HG03175 (cell line): ENCODE measurements around the gene NFIA.

ENCODE experiments used
- ATAC-seq: cut with Tn5 transposase; IDR thresholded peaks from one replicate; pipeline ENCODE4 v1.9.1; 2021; ENCODE audit warnings: mild to moderate bottlenecking, moderate library complexity; ENCODE audit not compliant: unreplicated experiment

The NFIA gene

GRCh38 chr1:61143821-61144424, 61.6 kb downstream of the NFIA start:
- no peak for ATAC-seq

GRCh38 chr1:61149010-61149860, 66.9 kb downstream of the NFIA start:
- ATAC-seq = no peak

- ATAC-seq = no peak
These were observed 69.2 kb downstream of the NFIA start for GRCh38 chr1:61151565-61151964.

- no peak for ATAC-seq
These were observed 69.7 kb downstream of the NFIA start for GRCh38 chr1:61152066-61152465.

- no peak for ATAC-seq
These were observed 70.2 kb downstream of the NFIA start for GRCh38 chr1:61152469-61153105.

GRCh38 chr1:61156576-61157467, 74.5 kb downstream of the NFIA start:
- ATAC-seq = no peak

- no peak for ATAC-seq
These were observed 75.2 kb downstream of the NFIA start for GRCh38 chr1:61157468-61157987.

- no peak for ATAC-seq
These were observed 76.2 kb downstream of the NFIA start for GRCh38 chr1:61158591-61158990.

GRCh38 chr1:61160526-61160925, 78.2 kb downstream of the NFIA start:
- ATAC-seq = no peak

- no peak for ATAC-seq
These were observed 80.3 kb downstream of the NFIA start for GRCh38 chr1:61162520-61163258.

- no peak for ATAC-seq
These were observed 81.0 kb downstream of the NFIA start for GRCh38 chr1:61163355-61163754.

GRCh38 chr1:61165402-61165801, 83.0 kb downstream of the NFIA start:
- no peak for ATAC-seq

GRCh38 chr1:61167309-61167708, 84.9 kb downstream of the NFIA start:
- no peak for ATAC-seq

- ATAC-seq = no peak
These were observed 86.7 kb downstream of the NFIA start for GRCh38 chr1:61169045-61169444.

GRCh38 chr1:61169634-61170033, 87.3 kb downstream of the NFIA start:
- ATAC-seq = no peak

- ATAC-seq = no peak
These were observed 88.2 kb downstream of the NFIA start for GRCh38 chr1:61170328-61171238.

- no peak for ATAC-seq
These were observed 89.0 kb downstream of the NFIA start for GRCh38 chr1:61171346-61171745.

- ATAC-seq = no peak
These were observed 89.6 kb downstream of the NFIA start for GRCh38 chr1:61171974-61172373.

GRCh38 chr1:61173118-61173517, 90.8 kb downstream of the NFIA start:
- no peak for ATAC-seq
